Right lobe of liver (tissue), 4 donors: ENCODE results near the gene SLC25A26.

Experiments
- CTCF ChIP-seq, 4 donors: fragments of 200-600 bp in 3 of 4; fragments of 450-650 bp in 1 of 4; IDR thresholded peaks; one replicate each; pipeline versions ENCODE4 v1.5.1 to v1.8.0; 2016 to 2022; ENCODE audit warnings: antibody characterized with exemption in 4 of 4, mild to moderate bottlenecking in 2 of 4
- POLR2A ChIP-seq: fragments of 450-650 bp; IDR thresholded peaks from one replicate; pipeline ENCODE4 v1.6.1; 2017; ENCODE audit warnings: antibody characterized with exemption, mild to moderate bottlenecking
- donor health status: DM: no; HTN: no; CAD: no.
- donor health status: DM: no; HTN: no; CAD: no.
- donor health status: DM: no; HTN: yes; CAD: no.

- TF ChIP-seq CTCF (IDR thresholded peaks at IDR 0.05) (no peak), POLR2A (no peak)
These were observed 147.2 kb downstream of the SLC25A26 start for GRCh38 chr3:66367979-66368378.
